ENCODE measurements around the gene SEC24A.
"Not testable (repeated sequence)": the region's sequence is repeated elsewhere in the genome, so short reads cannot be mapped to it uniquely, and the experiment has no call there.

SEC24A gene

GRCh38 chr5:134648425-134649162, at the start of gene SEC24A:
Gene SEC24A (plus strand): TSS chr5:134648785. CDS start chr5:134649077, 292 bp downstream.
- DNase-seq: peak; percentile 89

DNA sequence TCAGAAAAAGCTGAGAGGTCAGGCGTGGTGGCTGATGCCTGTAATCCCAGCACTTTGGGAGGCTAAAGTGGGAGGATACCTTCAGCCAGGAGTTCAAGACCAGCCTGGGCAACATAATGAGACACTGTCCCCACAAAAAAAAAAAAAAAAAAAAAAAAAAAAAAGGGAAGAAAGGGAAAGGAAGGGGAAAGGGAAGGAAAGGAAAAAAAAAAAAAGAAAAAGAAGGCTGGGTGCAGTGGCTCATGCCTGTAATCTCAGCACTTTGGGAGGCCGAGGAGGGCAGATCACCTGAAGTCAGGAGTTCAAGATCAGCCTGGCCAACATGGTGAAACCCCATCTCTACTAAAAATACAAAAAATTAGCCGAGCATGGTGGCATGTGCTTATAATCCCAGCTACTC, 48.8 kb upstream of the SEC24A start:
- DNase-seq: not testable (repeated sequence)

- no peak for DNase-seq
Observed at GRCh38 chr5:134600600-134600999, 48.0 kb upstream of the SEC24A start.

DNA sequence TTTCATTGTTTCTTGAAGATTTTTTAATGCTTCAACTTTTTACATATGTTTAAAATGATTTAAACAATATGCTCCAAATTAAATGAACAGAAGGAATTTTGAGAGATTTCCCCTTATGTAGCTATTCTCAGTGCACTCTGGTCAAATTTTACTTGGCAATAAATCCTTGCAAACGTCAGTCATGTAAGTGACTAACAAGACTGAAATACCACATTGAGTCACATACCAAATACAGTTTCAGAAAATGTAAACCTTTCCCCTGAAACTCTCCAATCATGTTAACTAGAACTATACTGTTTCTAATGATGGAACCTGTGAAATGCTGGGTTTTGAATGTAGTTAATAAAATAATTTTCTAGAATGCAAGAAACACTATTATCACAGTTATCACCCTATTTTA, 45.5 kb upstream of the SEC24A start:
- no peak for DNase-seq

GRCh38 chr5:134604908-134605307, 43.7 kb upstream of the SEC24A start:
- no peak for DNase-seq

DNA sequence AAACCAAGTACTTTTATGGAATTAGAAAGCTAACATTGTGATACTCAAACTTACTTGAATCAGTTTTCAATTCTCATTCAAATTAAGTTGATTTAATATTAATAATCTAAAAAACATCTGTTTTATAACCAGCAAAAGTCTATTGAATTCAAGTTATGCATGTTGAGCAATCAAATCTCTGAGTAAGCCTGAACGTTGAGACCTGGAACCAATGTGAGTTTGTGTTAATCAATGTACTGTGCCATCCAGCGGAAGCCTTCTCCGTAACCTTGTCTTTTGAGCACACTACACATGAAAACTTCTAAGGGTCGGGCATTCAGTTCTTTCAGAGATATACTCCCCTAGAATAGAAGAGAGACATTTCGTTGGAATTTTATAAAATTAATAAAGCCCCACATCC, 41.9 kb upstream of the SEC24A start:
- DNase-seq: no peak

- no peak for DNase-seq
Observed at GRCh38 chr5:134608555-134608954, 40.0 kb upstream of the SEC24A start.

DNA sequence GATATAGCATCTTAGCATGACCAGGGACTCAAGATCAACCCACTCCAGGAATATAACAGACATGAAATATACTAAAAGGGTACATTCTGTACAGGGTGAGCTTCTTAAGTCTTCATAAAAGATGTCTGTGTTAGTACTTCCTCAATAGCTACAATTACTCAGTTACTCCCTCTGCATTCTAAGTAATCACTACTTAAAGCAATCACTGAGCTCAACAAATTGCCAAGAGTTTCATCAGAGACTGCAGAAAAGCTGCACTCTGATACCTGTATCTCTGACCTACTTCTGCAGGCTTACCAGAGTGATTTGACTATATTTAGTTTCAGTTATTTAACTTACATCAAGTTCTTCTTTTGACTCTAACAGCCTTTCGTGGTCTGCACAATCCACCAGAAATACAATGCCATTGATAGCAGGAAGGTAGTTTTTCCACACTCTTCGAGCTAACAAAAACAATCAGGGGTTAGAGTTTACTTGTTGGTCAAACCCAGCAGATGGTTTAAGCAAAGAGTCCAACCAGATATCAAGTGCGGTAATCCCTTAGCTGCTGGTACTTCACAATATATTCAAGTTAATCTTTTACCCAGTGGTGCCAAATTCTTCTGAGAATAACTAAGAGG, 39.2 kb upstream of the SEC24A start:
- no peak for DNase-seq

GRCh38 chr5:134610725-134611124, 37.9 kb upstream of the SEC24A start:
- no peak for DNase-seq

DNA sequence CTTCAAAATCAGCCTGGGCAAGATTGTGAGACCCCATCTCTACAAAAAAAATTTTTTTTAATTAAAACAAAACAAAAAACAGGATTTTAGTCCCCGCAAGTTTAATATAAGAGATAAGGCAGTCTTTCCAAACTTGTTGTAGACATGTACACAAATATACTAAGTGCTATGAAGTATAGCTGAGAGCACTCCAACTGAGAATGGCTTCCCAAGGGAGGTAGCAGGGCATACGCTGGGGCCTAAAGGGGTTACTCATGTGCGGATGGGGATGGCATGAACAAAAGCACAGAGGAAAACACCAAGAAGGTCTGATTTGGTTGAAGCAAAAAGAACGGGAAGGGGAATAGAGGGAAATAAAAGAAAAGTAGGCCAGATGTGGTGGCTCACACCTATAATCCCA, 37.1 kb upstream of the SEC24A start:
- no peak for DNase-seq

DNA sequence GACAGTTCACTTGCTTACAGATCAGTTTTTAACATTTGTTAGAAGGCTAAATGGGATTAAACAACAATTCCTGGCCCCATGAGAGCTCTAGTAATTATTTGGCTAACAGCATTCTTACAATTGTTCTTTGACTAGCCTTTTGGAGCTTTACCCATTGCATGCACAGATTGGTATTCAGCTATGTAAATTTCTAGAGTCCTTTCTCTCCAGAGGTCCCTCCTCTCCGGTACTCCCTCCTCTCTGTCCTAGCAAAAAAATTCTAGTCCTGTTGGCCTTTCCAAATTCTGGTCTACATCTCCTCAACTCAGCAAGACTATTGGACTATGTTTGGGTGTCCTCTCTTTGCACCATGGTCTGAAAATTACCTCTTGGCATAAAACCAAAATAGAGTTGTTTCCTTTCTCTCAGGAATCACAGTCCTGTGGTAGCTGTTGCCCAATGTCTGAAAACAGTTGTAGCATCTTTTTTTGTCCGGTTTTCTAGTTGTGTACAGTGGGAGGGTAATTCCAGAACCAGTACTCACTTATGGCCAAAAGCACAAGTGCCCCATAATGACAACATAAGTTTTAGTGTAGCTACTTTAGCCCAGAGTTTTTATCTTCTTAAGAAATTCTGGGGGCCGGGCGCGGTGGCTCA, 34.0 kb upstream of the SEC24A start:
- DNase-seq: no peak

DNA sequence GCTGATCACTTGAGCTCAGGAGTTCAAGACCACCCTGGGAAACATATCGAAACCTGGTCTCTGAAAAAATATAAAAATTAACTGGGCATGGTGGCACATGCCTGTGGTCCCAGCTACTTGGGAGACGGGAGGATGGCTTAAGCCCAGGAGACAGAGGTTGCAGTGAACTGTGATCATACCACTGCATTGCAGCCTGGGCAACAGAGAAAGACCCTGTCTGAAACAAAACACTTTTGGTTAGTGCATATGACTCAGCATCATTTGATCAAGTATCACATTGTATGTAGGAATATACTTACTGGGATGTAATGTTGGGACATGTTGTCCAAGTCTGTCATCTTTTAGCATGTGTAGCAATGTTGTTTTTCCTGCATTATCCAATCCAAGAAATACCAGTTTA, 28.0 kb upstream of the SEC24A start:
- no peak for DNase-seq

- DNase-seq: no peak
Observed at GRCh38 chr5:134625559-134625958, 23.0 kb upstream of the SEC24A start.

- no peak for DNase-seq
Observed at GRCh38 chr5:134626369-134627014, 22.1 kb upstream of the SEC24A start.

GRCh38 chr5:134634227-134634626, 14.4 kb upstream of the SEC24A start:
- no peak for DNase-seq

DNA sequence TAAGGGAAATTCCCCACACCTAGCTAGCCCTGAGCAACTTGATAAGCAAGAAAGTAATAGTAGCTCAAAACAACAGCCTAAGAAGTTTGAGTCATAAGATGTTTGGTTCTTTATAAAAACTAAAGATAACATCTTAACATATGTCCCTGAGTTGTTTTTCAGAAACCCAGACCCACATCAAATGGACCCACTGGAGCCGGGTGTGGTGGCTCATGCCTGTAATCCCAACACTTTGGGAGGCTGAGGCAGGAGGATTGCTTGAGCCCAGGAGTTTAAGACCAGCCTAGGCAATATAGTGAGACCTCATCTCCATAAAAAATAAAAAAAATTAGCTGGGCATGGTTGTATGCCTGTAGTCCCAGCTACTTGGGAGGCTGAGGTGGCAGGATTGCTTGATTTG, 13.2 kb upstream of the SEC24A start:
- DNase-seq: not testable (repeated sequence)

DNA sequence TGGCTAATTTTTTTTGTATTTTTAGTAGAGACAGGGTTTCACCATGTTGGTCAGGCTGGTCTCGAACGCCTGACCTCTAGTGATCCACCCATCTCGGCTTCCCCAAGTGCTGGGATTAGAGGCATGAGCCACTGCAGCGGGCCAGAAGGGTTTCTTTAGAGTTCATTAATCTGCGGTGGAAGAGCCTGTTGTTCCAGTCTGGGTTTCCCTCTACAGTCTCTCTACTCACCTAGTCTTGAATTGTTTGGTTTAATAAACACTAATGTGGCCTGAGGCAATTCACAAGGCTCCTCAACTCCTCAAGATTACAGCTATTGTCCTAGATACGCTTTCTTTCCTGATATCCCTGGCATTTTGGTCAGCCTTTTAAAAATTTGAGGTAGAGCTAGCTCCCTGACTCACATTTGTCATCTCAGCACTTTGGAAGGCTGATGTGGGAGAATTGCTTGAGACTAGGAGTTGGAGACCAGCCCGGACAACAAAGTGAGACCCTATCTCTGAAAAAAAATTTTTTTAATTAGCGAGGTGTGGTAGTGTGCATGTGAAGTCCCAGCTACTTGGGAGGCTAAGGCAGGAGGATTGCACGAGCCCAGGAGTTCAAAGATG, 11.4 kb upstream of the SEC24A start:
- DNase-seq: no peak

GRCh38 chr5:134638760-134639201, 9.8 kb upstream of the SEC24A start:
- DNase-seq: no peak

GRCh38 chr5:134642931-134643530, 5.6 kb upstream of the SEC24A start:
- DNase-seq: no peak

- DNase-seq: peak; percentile 38
Observed at GRCh38 chr5:134647750-134648424, 698 bp upstream of the SEC24A start.

DNA sequence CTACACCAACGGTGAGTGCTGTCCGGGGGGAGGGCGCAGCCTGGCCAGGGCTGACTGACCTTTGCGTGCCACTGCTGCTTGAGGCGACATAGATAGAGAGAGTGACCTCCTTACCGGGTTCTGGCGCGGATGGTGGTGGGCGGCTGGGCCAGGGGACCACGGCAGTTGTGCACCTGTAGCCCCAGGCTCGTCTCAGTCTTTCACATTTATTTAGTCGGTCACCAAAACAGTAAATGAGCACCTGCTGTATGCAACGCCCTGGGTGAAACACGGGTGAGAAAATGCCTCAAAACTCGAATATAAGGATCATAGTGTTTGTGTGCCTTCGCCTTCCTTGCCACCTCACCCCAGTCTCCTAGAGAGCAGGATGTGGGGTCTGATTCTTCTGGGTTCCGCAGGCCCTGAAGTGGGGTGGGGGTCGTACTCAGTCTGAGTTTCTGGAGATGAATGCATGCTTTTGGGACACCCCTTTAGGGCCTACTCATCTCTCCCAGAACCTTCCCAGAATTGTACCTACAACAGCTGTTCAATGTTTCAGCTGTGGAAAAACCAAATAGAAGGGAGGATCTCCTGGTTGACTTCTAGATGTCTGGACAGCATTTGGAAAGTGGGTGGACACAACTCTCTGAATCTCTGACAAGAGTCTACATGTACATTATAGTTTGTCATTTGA, 714 bp downstream of the SEC24A start:
- peak; percentile 4 for DNase-seq

DNA sequence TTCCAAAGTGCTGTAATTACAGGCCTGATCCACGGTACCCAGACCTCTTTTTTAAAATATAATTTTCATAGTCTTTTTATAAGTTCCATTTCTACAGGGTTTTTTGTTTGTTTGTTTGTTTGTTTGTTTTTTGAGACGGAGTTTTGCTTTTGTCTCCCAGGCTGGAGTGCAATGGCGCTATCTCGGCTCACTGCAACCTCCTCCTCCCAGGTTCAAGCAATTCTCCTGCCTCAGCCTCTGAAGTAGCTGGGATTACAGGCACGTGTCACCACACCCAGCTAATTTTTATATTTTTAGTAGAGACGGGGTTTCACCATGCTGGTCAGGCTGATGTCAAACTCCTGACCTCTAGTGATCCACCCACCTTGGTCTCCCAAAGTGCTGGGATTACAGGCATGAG, 2.1 kb downstream of the SEC24A start:
- not testable (repeated sequence) for DNase-seq

Measured in activated naive CD4-positive, alpha-beta T cell treated with Interleukin-2 at 50 U/mL for 16 hours (primary cell).